ENCODE results near the gene ASB9.
"Not testable (repeated sequence)": the region's sequence is repeated elsewhere in the genome, so short reads cannot be mapped to it uniquely, and the experiment has no call there.

The ASB9 gene

GRCh38 chrX:15310117-15310516 is 40.2 kb upstream of the ASB9 start:
- H3K4me3 ChIP-seq (ENCODE audit: low read depth, low read length): no peak overlapping the region
- TF ChIP-seq, protein P1, sequence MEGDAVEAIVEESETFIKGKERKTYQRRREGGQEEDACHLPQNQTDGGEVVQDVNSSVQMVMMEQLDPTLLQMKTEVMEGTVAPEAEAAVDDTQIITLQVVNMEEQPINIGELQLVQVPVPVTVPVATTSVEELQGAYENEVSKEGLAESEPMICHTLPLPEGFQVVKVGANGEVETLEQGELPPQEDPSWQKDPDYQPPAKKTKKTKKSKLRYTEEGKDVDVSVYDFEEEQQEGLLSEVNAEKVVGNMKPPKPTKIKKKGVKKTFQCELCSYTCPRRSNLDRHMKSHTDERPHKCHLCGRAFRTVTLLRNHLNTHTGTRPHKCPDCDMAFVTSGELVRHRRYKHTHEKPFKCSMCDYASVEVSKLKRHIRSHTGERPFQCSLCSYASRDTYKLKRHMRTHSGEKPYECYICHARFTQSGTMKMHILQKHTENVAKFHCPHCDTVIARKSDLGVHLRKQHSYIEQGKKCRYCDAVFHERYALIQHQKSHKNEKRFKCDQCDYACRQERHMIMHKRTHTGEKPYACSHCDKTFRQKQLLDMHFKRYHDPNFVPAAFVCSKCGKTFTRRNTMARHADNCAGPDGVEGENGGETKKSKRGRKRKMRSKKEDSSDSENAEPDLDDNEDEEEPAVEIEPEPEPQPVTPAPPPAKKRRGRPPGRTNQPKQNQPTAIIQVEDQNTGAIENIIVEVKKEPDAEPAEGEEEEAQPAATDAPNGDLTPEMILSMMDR (IDR thresholded peaks at IDR 0.05; ENCODE audit: insufficient read depth, low read length, missing control alignments): no peak
- DNase-seq (ENCODE audit: low read depth, low spot score): no peak
- POLR2A ChIA-PET: no interaction called here
- CTCF ChIA-PET: no interaction called here

- POLR2A ChIA-PET; DNase-seq (ENCODE audit: low read depth, low spot score); H3K4me3 ChIP-seq (ENCODE audit: low read depth, low read length); CTCF ChIA-PET: not testable (repeated sequence)
Observed at GRCh38 chrX:15305899-15306298, 36.0 kb upstream of the ASB9 start.

GRCh38 chrX:15301924-15302323 is 32.0 kb upstream of the ASB9 start:
- no peak overlapping the region for H3K4me3 ChIP-seq (ENCODE audit: low read depth, low read length)
- TF ChIP-seq, protein P1 (IDR thresholded peaks at IDR 0.05; ENCODE audit: insufficient read depth, low read length, missing control alignments): no peak
- DNase-seq (ENCODE audit: low read depth, low spot score): no peak
- ChIA-PET POLR2A (no interaction called here), CTCF (no interaction called here)

- H3K4me3 ChIP-seq (ENCODE audit: low read depth, low read length): no peak overlapping the region
- DNase-seq (ENCODE audit: low read depth, low spot score): no peak
- TF ChIP-seq, protein P1 (IDR thresholded peaks at IDR 0.05; ENCODE audit: insufficient read depth, low read length, missing control alignments): no peak
- CTCF ChIA-PET: interaction anchor here (0.9 to 1.9 kb wide), 10 partner anchors 8 to 168 kb away, joined by 3 to 9 read pairs (median 4); no protein-coding TSS in a partner anchor
- POLR2A ChIA-PET: no interaction called here
Observed at GRCh38 chrX:15299941-15300851, 30.3 kb upstream of the ASB9 start.

- POLR2A ChIA-PET: no interaction called here
Observed at GRCh38 chrX:15298780-15299179, 28.9 kb upstream of the ASB9 start.

GRCh38 chrX:15298201-15298600 is 28.3 kb upstream of the ASB9 start:
- H3K4me3 ChIP-seq (ENCODE audit: low read depth, low read length): no peak overlapping the region
- DNase-seq (ENCODE audit: low read depth, low spot score): no peak
- ChIA-PET CTCF (no interaction called here), POLR2A (no interaction called here)
- TF ChIP-seq, protein P1 (IDR thresholded peaks at IDR 0.05; ENCODE audit: insufficient read depth, low read length, missing control alignments): no peak

More at GRCh38 chrX:15298780-15299179, 28.9 kb upstream of the ASB9 start:
- CTCF ChIA-PET: no interaction called here
- TF ChIP-seq, protein P1 (IDR thresholded peaks at IDR 0.05; ENCODE audit: insufficient read depth, low read length, missing control alignments): no peak
- no peak for DNase-seq (ENCODE audit: low read depth, low spot score)
- H3K4me3 ChIP-seq (ENCODE audit: low read depth, low read length): no peak overlapping the region

DNA sequence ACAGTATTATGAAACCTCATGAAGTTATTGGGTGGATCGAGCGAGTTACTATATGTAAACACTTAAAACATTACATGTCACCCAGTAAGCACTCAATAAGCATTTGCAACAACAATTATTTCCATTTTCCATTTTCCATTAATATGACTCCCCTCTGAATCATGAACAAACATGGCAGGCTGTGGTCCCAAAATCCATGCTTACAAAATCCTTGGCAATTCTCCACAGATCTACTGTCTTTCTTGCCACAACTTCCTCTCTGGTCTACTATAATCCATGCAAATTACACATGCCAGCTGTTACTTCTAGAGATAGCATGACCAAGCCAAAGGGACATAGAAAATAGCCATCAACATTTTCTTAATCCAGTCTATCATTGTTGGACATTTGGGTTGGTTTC is 23.6 kb upstream of the ASB9 start:
- CTCF ChIA-PET: no interaction called here
- no peak for DNase-seq (ENCODE audit: low read depth, low spot score)

More for the DNA sequence above, 23.6 kb upstream of the ASB9 start:
- no peak overlapping the region for H3K4me3 ChIP-seq (ENCODE audit: low read depth, low read length)
- TF ChIP-seq, protein P1 (IDR thresholded peaks at IDR 0.05; ENCODE audit: insufficient read depth, low read length, missing control alignments): no peak
- POLR2A ChIA-PET: no interaction called here

Data from AG04449 (cell line).